T-helper 2 cell (primary cell): ENCODE results near the gene ERCC5.

Source experiments
- DNase-seq, 5 experiments: peaks; one replicate each; pipeline versions ENCODE4 v3.0.0 to v3.0.0-alpha.2; 2012 to 2022

The ERCC5 gene

GRCh38 chr13:102892503-102892902 is 46.7 kb downstream of the ERCC5 start:
- DNase-seq = no peak

GRCh38 chr13:102897371-102898138 is 51.7 kb downstream of the ERCC5 start:
- DNase-seq = no peak

GRCh38 chr13:102900193-102900608 is 54.4 kb downstream of the ERCC5 start:
- DNase-seq = no peak

- DNase-seq = no peak
Observed at GRCh38 chr13:102901056-102901455, 55.2 kb downstream of the ERCC5 start.

- no peak for DNase-seq
Observed at GRCh38 chr13:102901615-102902305, 55.9 kb downstream of the ERCC5 start.

GRCh38 chr13:102902789-102903347 is 57.0 kb downstream of the ERCC5 start:
- DNase-seq = no peak

GRCh38 chr13:102903659-102904407 is 58.0 kb downstream of the ERCC5 start:
- DNase-seq = no peak

GRCh38 chr13:102904408-102904862 is 58.6 kb downstream of the ERCC5 start:
- no peak for DNase-seq

GRCh38 chr13:102905905-102906771 is 60.3 kb downstream of the ERCC5 start:
- no peak for DNase-seq

- DNase-seq = peak in 1 of 5 experiments; percentile 63
Observed at GRCh38 chr13:102907016-102907756, 61.4 kb downstream of the ERCC5 start.

GRCh38 chr13:102907886-102908515 is 62.2 kb downstream of the ERCC5 start:
- no peak for DNase-seq

GRCh38 chr13:102909971-102910370 is 64.1 kb downstream of the ERCC5 start:
- no peak for DNase-seq

- no peak for DNase-seq
Observed at GRCh38 chr13:102911336-102911735, 65.5 kb downstream of the ERCC5 start.

GRCh38 chr13:102912599-102912998 is 66.8 kb downstream of the ERCC5 start:
- no peak for DNase-seq

GRCh38 chr13:102913914-102914313 is 68.1 kb downstream of the ERCC5 start:
- DNase-seq = peak in 1 of 5 experiments; percentile 41

GRCh38 chr13:102914339-102914930 is 68.6 kb downstream of the ERCC5 start:
- DNase-seq = no peak

GRCh38 chr13:102915393-102915930 is 69.6 kb downstream of the ERCC5 start:
- DNase-seq = no peak

GRCh38 chr13:102917019-102917418 is 71.2 kb downstream of the ERCC5 start:
- DNase-seq = no peak

GRCh38 chr13:102922184-102922583 is 76.4 kb downstream of the ERCC5 start:
- DNase-seq = no peak
